H1 (cell line): ENCODE results near the gene COL6A5. TPM values are rescaled to one million over a fixed set of nuclear protein-coding genes. Genes with fewer than 3 reads are reported as not detected.

Source experiments
- CTCF ChIA-PET: fragments of 300-600 bp; sonication (Branson Sonifier 250); formaldehyde crosslinking; loops from one replicate; lab custom pipeline; 2021; ENCODE audit not compliant: partially characterized antibody; lab: Charles Lee
- POLR2A ChIA-PET: fragments of 300-600 bp; sonication (Branson Sonifier 250); formaldehyde crosslinking; loops from one replicate; lab custom pipeline; 2021; ENCODE audit warnings: inconsistent platforms; ENCODE audit not compliant: partially characterized antibody; lab: Charles Lee
- DNase-seq, 2 experiments: peaks; one replicate each; pipeline versions ENCODE4 v3.0.0 to v3.0.0-alpha.2; 2010 to 2022; ENCODE audit warnings: low spot score in 2 of 2, low read depth in 1 of 2, mixed read lengths in 1 of 2
- FAIRE-seq: peaks from 2 replicates; lab custom pipeline; 2011; peaks lifted over from hg19 to GRCh38; lab: Jason Lieb, UNC
- H2AFZ ChIP-seq: 2 replicates; pipeline ENCODE4 v1.8.1; 2012; ENCODE audit warnings: low read length, inconsistent platforms
- H2AK5ac ChIP-seq: 2 replicates; pipeline ENCODE4 v1.6.1; 2013; ENCODE audit warnings: low read depth, low read length
- H2BK120ac ChIP-seq: replicated peaks from 2 replicates; pipeline ENCODE3; 2013; ENCODE audit warnings: low read depth, low read length, inconsistent platforms
- H2BK12ac ChIP-seq: 2 replicates; pipeline ENCODE4 v1.6.1; 2013; ENCODE audit warnings: low read depth, low read length
- H2BK15ac ChIP-seq: 2 replicates; pipeline ENCODE4 v1.6.1; 2013; ENCODE audit warnings: low read length
- H2BK20ac ChIP-seq: 2 replicates; pipeline ENCODE4 v1.6.1; 2013; ENCODE audit warnings: low read length
- H2BK5ac ChIP-seq: 2 replicates; pipeline ENCODE4 v1.6.1; 2013; ENCODE audit warnings: low read depth, low read length
- H3K14ac ChIP-seq: 2 replicates; pipeline ENCODE4 v1.6.1; 2013; ENCODE audit warnings: inconsistent platforms; ENCODE audit not compliant: insufficient read length
- H3K18ac ChIP-seq: 2 replicates; pipeline ENCODE4 v1.6.1; 2013; ENCODE audit warnings: low read length; ENCODE audit errors: extremely low read depth
- H3K23ac ChIP-seq: 2 replicates; pipeline ENCODE4 v1.6.1; 2013; ENCODE audit warnings: inconsistent platforms; ENCODE audit not compliant: insufficient read length
- H3K23me2 ChIP-seq: 2 replicates; pipeline ENCODE4 v1.6.1; 2013; ENCODE audit warnings: low read depth, low read length
- H3K27ac ChIP-seq: 2 replicates; pipeline ENCODE4 v1.6.1; 2011; ENCODE audit warnings: low read depth, low read length, inconsistent platforms
- H3K27me3 ChIP-seq, 4 experiments: replicated peaks in 1 of 4; 1 replicate in 1 of 4; 2 replicates in 3 of 4; pipeline versions ENCODE4 v1.6.1 to v1.8.1; 2011 to 2013; ENCODE audit warnings: low read length in 3 of 4, mild to moderate bottlenecking in 3 of 4, inconsistent platforms in 2 of 4, mixed read lengths in 2 of 4, moderate library complexity in 1 of 4; ENCODE audit not compliant: control insufficient read depth in 3 of 4, insufficient read depth in 3 of 4; ENCODE audit errors: extremely low read depth in 1 of 4
- H3K36me3 ChIP-seq, 4 experiments: 2 replicates each; pipeline versions ENCODE4 v1.6.1 to v1.8.1; 2011 to 2013; ENCODE audit warnings: mild to moderate bottlenecking in 4 of 4, low read length in 3 of 4, moderate library complexity in 2 of 4, control low read depth in 1 of 4, inconsistent platforms in 1 of 4; ENCODE audit not compliant: insufficient read depth in 4 of 4, control insufficient read depth in 2 of 4
- H3K4ac ChIP-seq: replicated peaks from 2 replicates; pipeline ENCODE3; 2013; ENCODE audit warnings: low read length, low read depth, mixed read lengths, inconsistent platforms; ENCODE audit not compliant: insufficient read length
- H3K4me1 ChIP-seq, 4 experiments: replicated peaks in 1 of 4; 1 replicate in 1 of 4; 2 replicates in 3 of 4; pipeline versions ENCODE4 v1.6.1 to v1.8.1; 2011 to 2013; ENCODE audit warnings: low read length in 3 of 4, inconsistent platforms in 2 of 4, mixed read lengths in 1 of 4; ENCODE audit not compliant: insufficient read depth in 4 of 4, control insufficient read depth in 3 of 4
- H3K4me2 ChIP-seq, 2 experiments: 2 replicates each; pipeline versions ENCODE4 v1.6.1 to v1.8.1; 2011 to 2013; ENCODE audit warnings: low read depth in 2 of 2, low read length in 2 of 2, control low read depth in 1 of 2, inconsistent platforms in 1 of 2, mild to moderate bottlenecking in 1 of 2; ENCODE audit not compliant: insufficient read depth in 1 of 2
- H3K4me3 ChIP-seq, 4 experiments: fragments of 200-600, 300-600 bp in 1 of 4; sonication (generic), shearing (Covaris generic), sonication (Bioruptor Twin) in 1 of 4; 2 replicates each; pipeline versions ENCODE4 v1.5.1 to v1.8.1; 2011 to 2016; ENCODE audit warnings: low read length in 4 of 4, low read depth in 3 of 4, control low read depth in 2 of 4, inconsistent platforms in 2 of 4, mild to moderate bottlenecking in 2 of 4, mixed read lengths in 1 of 4, moderate library complexity in 1 of 4; ENCODE audit not compliant: insufficient read depth in 2 of 4; ENCODE audit errors: extremely low read depth in 1 of 4
- H3K56ac ChIP-seq: replicated peaks from 2 replicates; pipeline ENCODE3; 2013; ENCODE audit warnings: low read depth, mild to moderate bottlenecking, mixed read lengths, low read length, inconsistent platforms; ENCODE audit not compliant: insufficient read length
- H3K79me1 ChIP-seq: 2 replicates; pipeline ENCODE4 v1.6.1; 2013; ENCODE audit warnings: low read depth, low read length, control low read depth
- H3K79me2 ChIP-seq, 2 experiments: 2 replicates each; pipeline versions ENCODE4 v1.6.1 to v1.8.1; 2012 to 2013; ENCODE audit warnings: low read length in 2 of 2, mild to moderate bottlenecking in 2 of 2, inconsistent platforms in 1 of 2; ENCODE audit not compliant: insufficient read depth in 2 of 2, control insufficient read depth in 1 of 2
- H3K9ac ChIP-seq, 4 experiments: replicated peaks in 1 of 4; 1 replicate in 1 of 4; 2 replicates in 3 of 4; pipeline versions ENCODE4 v1.6.1 to v1.8.1; 2011 to 2013; ENCODE audit warnings: low read depth in 3 of 4, low read length in 3 of 4, control low read depth in 2 of 4, mild to moderate bottlenecking in 2 of 4, moderate library complexity in 2 of 4, inconsistent platforms in 1 of 4; ENCODE audit errors: extremely low read depth in 1 of 4
- H3K9me3 ChIP-seq, 2 experiments: 2 replicates each; pipeline versions ENCODE4 v1.6.1 to v1.8.1; 2012 to 2013; ENCODE audit warnings: mild to moderate bottlenecking in 2 of 2, moderate library complexity in 2 of 2, control low read depth in 1 of 2, inconsistent platforms in 1 of 2, low read depth in 1 of 2, low read length in 1 of 2, mixed read lengths in 1 of 2; ENCODE audit not compliant: insufficient read depth in 2 of 2
- H4K20me1 ChIP-seq, 2 experiments: replicated peaks in 1 of 2; 2 replicates each; pipeline versions ENCODE3 to v1.8.1; 2011 to 2013; ENCODE audit warnings: inconsistent platforms in 2 of 2, low read length in 2 of 2, mild to moderate bottlenecking in 1 of 2; ENCODE audit not compliant: insufficient read depth in 2 of 2, control insufficient read depth in 1 of 2
- H4K5ac ChIP-seq: 2 replicates; pipeline ENCODE4 v1.6.1; 2013; ENCODE audit warnings: low read length, low read depth, mixed read lengths, inconsistent platforms; ENCODE audit not compliant: insufficient read length
- H4K8ac ChIP-seq: 2 replicates; pipeline ENCODE4 v1.8.0; 2013; ENCODE audit warnings: mild to moderate bottlenecking, moderate library complexity, low read length, inconsistent platforms; ENCODE audit not compliant: insufficient read depth; ENCODE audit errors: extremely low read depth
- H4K91ac ChIP-seq: replicated peaks from 2 replicates; pipeline ENCODE3; 2013; ENCODE audit warnings: low read length, mixed read lengths, inconsistent platforms; ENCODE audit not compliant: insufficient read length
- BACH1 ChIP-seq: IDR thresholded peaks from 2 replicates; pipeline ENCODE4 v1.6.1; 2012; ENCODE audit warnings: low read length, improper control_type of control experiment
- CBX5 ChIP-seq: fragments of 300-800, 300-1000 bp; sonication (generic); IDR thresholded peaks from 2 replicates; pipeline ENCODE4 v1.7.1; 2016; ENCODE audit warnings: antibody characterized with exemption, low read length, low read depth
- CBX8 ChIP-seq: fragments of 300-800, 300-1000 bp; sonication (generic); IDR thresholded peaks from 2 replicates; pipeline ENCODE4 v1.7.1; 2016; ENCODE audit warnings: low read depth, low read length, borderline replicate concordance
- CTBP2 ChIP-seq: IDR thresholded peaks from 2 replicates; pipeline ENCODE4 v1.7.0; 2011; ENCODE audit warnings: borderline replicate concordance, mild to moderate bottlenecking, moderate library complexity, mixed read lengths, low read length; ENCODE audit not compliant: insufficient read depth, insufficient read length
- E2F6 ChIP-seq: IDR thresholded peaks from 2 replicates; pipeline ENCODE4 v1.6.1; 2012; ENCODE audit warnings: inconsistent platforms
- EGR1 ChIP-seq: IDR thresholded peaks from 2 replicates; pipeline ENCODE4 v1.6.1; 2011; ENCODE audit warnings: low read depth, low read length, borderline replicate concordance
- EZH2 ChIP-seq: fragments of 200-600 bp; sonication (generic); IDR thresholded peaks from 2 replicates; pipeline ENCODE4 v1.7.1; 2012; ENCODE audit warnings: low read depth, mild to moderate bottlenecking, moderate library complexity, low read length, inconsistent platforms; ENCODE audit not compliant: severe bottlenecking
- HDAC6 ChIP-seq: IDR thresholded peaks from one replicate; pipeline ENCODE4 v1.7.1; 2012; ENCODE audit warnings: low read depth, mild to moderate bottlenecking, inconsistent platforms, low read length, moderate library complexity
- KDM5A ChIP-seq: fragments of 200-600 bp; IDR thresholded peaks from 2 replicates; pipeline ENCODE4 v1.7.1; 2012; ENCODE audit warnings: mild to moderate bottlenecking, low read length, inconsistent platforms, mixed read lengths
- PHF8 ChIP-seq: fragments of 200-600 bp; sonication (generic); conservative IDR thresholded peaks from 2 replicates; pipeline ENCODE4 v1.7.1; 2012; ENCODE audit warnings: low read depth, mild to moderate bottlenecking, inconsistent platforms, low read length, moderate library complexity
- RBBP5 ChIP-seq: IDR thresholded peaks from 2 replicates; pipeline ENCODE4 v1.7.1; 2012; ENCODE audit warnings: low read depth, mild to moderate bottlenecking, inconsistent platforms, low read length, moderate library complexity, borderline replicate concordance
- RFX5 ChIP-seq: IDR thresholded peaks from 2 replicates; pipeline ENCODE4 v1.6.1; 2011; ENCODE audit warnings: low read depth, low read length, improper control_type of control experiment, borderline replicate concordance
- TBP ChIP-seq: IDR thresholded peaks from 2 replicates; pipeline ENCODE4 v1.6.1; 2011; ENCODE audit warnings: low read depth, low read length, improper control_type of control experiment
- WGBS, 2 experiments: shearing (Covaris generic) in 1 of 2; methylation state at CpG; one replicate each; pipeline versions ENCODE4 v1.1.6 to v1.1.7; 2013 to 2015; ENCODE audit warnings: low lambda C conversion rate in 2 of 2, mixed read lengths in 2 of 2, inconsistent platforms in 1 of 2, low coverage in 1 of 2, missing lambda C conversion rate in 1 of 2; ENCODE audit not compliant: insufficient replicate concordance in 2 of 2, insufficient coverage in 1 of 2, insufficient read length in 1 of 2; ENCODE audit errors: extremely low coverage in 1 of 2, missing lambda C conversion rate in 1 of 2; 5-methylcytosine and 5-hydroxymethylcytosine counted together
- polyA plus RNA-seq, 7 experiments: library from polyadenylated mRNA; depleted of rRNA in 3 of 7; stranded (reverse) in 5 of 7; unstranded in 2 of 7; fragments of >200 nt in 5 of 7; fragments of 200-250 nt in 2 of 7; gene quantifications; 1 replicate in 5 of 7; 2 replicates in 1 of 7; 4 replicates in 1 of 7; pipeline versions ENCODE4 v1.2.1 to v1.2.3, GENCODE V29; 2011 to 2013; ENCODE audit warnings: missing spikeins in 2 of 7, mixed read lengths in 2 of 7
- total RNA-seq: library from RNA; stranded (reverse); fragmentation: NEBNext Ultra II Directional; extraction: Animal tissue kit (Norgen Biotek cat#: 25700); gene quantifications from 2 replicates; pipeline ENCODE4 v1.2.1, GENCODE V29; 2021

COL6A5 gene
- total and polyA plus RNA-seq, 2 of the 8 experiments (the other 6 are each of a cell fraction or from before 2014, with no cell fraction given) = 0.05 to 0.06 TPM

GRCh38 chr3:130468311-130468710 is 122.8 kb downstream of the COL6A5 start:
- Histone ChIP-seq H3K23ac (no peak overlapping the region), H2AK5ac (no peak overlapping the region), H4K8ac (no peak overlapping the region), H3K4me1 (no peaks in the 10 kb centered on the region), H3K56ac (no peak overlapping the region), H2BK120ac (no peak overlapping the region), H3K14ac (no peak overlapping the region), H3K79me1 (no peaks in the 10 kb centered on the region), H3K18ac (no peak overlapping the region), H2BK20ac (no peak overlapping the region), H2BK15ac (no peak overlapping the region), H3K79me2 (no peaks in the 10 kb centered on the region), H2BK5ac (no peak overlapping the region), H2AFZ (no peak overlapping the region), H4K20me1 (no peaks in the 10 kb centered on the region), H3K27me3 (no peaks in the 10 kb centered on the region), H3K4me3 (no peak overlapping the region), H3K27ac (no peak overlapping the region), H4K5ac (no peak overlapping the region), H3K36me3 (no peaks in the 10 kb centered on the region), H2BK12ac (no peak overlapping the region), H3K9ac (no peak overlapping the region), H3K23me2 (no peaks in the 10 kb centered on the region), H3K9me3 (no peaks in the 10 kb centered on the region), H3K4me2 (no peak overlapping the region), H4K91ac (no peak overlapping the region), H3K4ac (no peak overlapping the region)
- 89% methylated on average over 1 of the region's 1 CpG; no CpG with 5 or more reads in 1 of the 2 experiments for WGBS, 2 experiments
- no peak for TF ChIP-seq HDAC6
- TF ChIP-seq RFX5 = no peak
- TF ChIP-seq CBX5 = no peak
- no peak for TF ChIP-seq RBBP5
- no peak for TF ChIP-seq TBP
- TF ChIP-seq E2F6 = no peak
- no peak for TF ChIP-seq BACH1
- TF ChIP-seq CTBP2 = no peak
- no peak for TF ChIP-seq EZH2
- TF ChIP-seq EGR1 = no peak
- no peak for TF ChIP-seq KDM5A
- no peak for TF ChIP-seq CBX8
- no peak for TF ChIP-seq PHF8
- CTCF ChIA-PET = no interaction called here
- FAIRE-seq (no peak), DNase-seq (no peak)
- POLR2A ChIA-PET = no interaction called here
